HG03565 (cell line): ENCODE data around the gene RAB24.

Source experiments
- ATAC-seq: cut with Tn5 transposase; IDR thresholded peaks from one replicate; pipeline ENCODE4 v1.9.1; 2021; ENCODE audit warnings: mild to moderate bottlenecking, moderate library complexity; ENCODE audit not compliant: unreplicated experiment

RAB24 gene

GRCh38 chr5:177333420-177334154 is 30.1 kb upstream of the RAB24 start:
- no peak for ATAC-seq

GRCh38 chr5:177332896-177333260 is 29.4 kb upstream of the RAB24 start:
- no peak for ATAC-seq

GRCh38 chr5:177332031-177332895 is 28.7 kb upstream of the RAB24 start:
- ATAC-seq, result no peak

- no peak for ATAC-seq
Observed at GRCh38 chr5:177330991-177331842, 27.7 kb upstream of the RAB24 start.

- ATAC-seq, result no peak
Observed at GRCh38 chr5:177329883-177330282, 26.4 kb upstream of the RAB24 start.

- no peak for ATAC-seq
Observed at GRCh38 chr5:177328545-177329231, 25.2 kb upstream of the RAB24 start.

- no peak for ATAC-seq
Observed at GRCh38 chr5:177327539-177328522, 24.3 kb upstream of the RAB24 start.

GRCh38 chr5:177325868-177326381 is 22.4 kb upstream of the RAB24 start:
- ATAC-seq, result no peak

GRCh38 chr5:177320879-177321278 is 17.4 kb upstream of the RAB24 start:
- ATAC-seq, result no peak

- ATAC-seq, result no peak
Observed at GRCh38 chr5:177319913-177320588, 16.5 kb upstream of the RAB24 start.

GRCh38 chr5:177317959-177318377 is 14.4 kb upstream of the RAB24 start:
- no peak for ATAC-seq

- no peak for ATAC-seq
Observed at GRCh38 chr5:177316005-177316404, 12.5 kb upstream of the RAB24 start.

GRCh38 chr5:177315411-177315810 is 11.9 kb upstream of the RAB24 start:
- no peak for ATAC-seq

GRCh38 chr5:177314376-177315342 is 11.1 kb upstream of the RAB24 start:
- ATAC-seq, result no peak

GRCh38 chr5:177313561-177314259 is 10.2 kb upstream of the RAB24 start:
- ATAC-seq, result no peak

GRCh38 chr5:177312649-177313181 is 9.2 kb upstream of the RAB24 start:
- peak; percentile 23 for ATAC-seq
